T-helper 17 cell (primary cell): ENCODE measurements around the gene IL1RAPL2. TPM values are rescaled to one million over a fixed set of nuclear protein-coding genes. Genes with fewer than 3 reads are reported as not detected.

Experiments used
- ATAC-seq: fragments of 150-1000 bp; cut with Tn5 transposase; 2 replicates; pipeline ENCODE4 v1.10.0; 2021; ENCODE audit warnings: mild to moderate bottlenecking, moderate library complexity
- DNase-seq, 3 donors: peaks; one replicate each; pipeline versions ENCODE4 v3.0.0 to v3.0.0-alpha.2; 2020 to 2021
- H3K9me3 ChIP-seq: one replicate; pipeline ENCODE4 v1.7.0; 2013; ENCODE audit warnings: low read length, mild to moderate bottlenecking; ENCODE audit not compliant: control insufficient read depth, poor library complexity, severe bottlenecking
- H3K27ac Mint-ChIP-seq: one replicate; pipeline ENCODE4 v1.8.0; 2022; ENCODE audit warnings: mild to moderate bottlenecking, moderate library complexity, mixed read lengths
- H3K27me3 Mint-ChIP-seq: one replicate; pipeline ENCODE4 v1.8.0; 2022; ENCODE audit warnings: mixed read lengths
- H3K36me3 Mint-ChIP-seq: one replicate; pipeline ENCODE4 v1.8.0; 2022; ENCODE audit warnings: low read depth, mixed read lengths
- H3K4me1 Mint-ChIP-seq: one replicate; pipeline ENCODE4 v1.8.0; 2022; ENCODE audit warnings: mild to moderate bottlenecking, mixed read lengths
- H3K4me3 Mint-ChIP-seq: one replicate; pipeline ENCODE4 v1.8.0; 2022; ENCODE audit warnings: mild to moderate bottlenecking, moderate library complexity, mixed read lengths
- total RNA-seq, 4 donors: library from RNA in 2 of 4; stranded (reverse) in 2 of 4; gene quantifications; one replicate each; pipeline ENCODE4 v1.2.3 and lab custom pipeline; 2022 to 2026

IL1RAPL2 gene
- total RNA-seq, 2 donors from 2014 or later = not detected

DNA sequence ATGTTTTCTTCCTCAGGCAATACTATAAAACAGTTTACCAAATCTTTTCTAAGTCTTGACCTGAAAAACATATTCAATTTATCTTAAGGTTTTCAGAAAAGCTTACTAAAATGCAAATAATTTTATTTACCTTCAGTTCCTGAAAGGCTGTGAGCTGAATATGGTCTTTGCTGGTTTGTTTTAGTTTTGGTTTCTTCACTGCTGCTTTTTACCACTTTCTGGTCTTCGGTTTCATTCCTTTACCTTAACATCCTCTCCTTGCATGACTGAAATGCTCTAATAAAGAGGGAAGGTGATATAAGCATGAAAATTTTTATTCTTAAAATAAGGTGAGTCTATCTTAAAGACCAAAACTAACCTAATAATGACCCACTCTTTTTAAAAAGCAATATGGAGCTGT is 1159.2 kb downstream of the IL1RAPL2 start:
- H3K36me3 Mint-ChIP-seq = no peaks in the 10 kb centered on the region
- ATAC-seq (no peak), DNase-seq (no peak)
- no peaks in the 10 kb centered on the region for H3K27me3 Mint-ChIP-seq
- H3K4me3 Mint-ChIP-seq = no peak overlapping the region
- no peaks in the 10 kb centered on the region for H3K9me3 ChIP-seq
- no peaks in the 10 kb centered on the region for H3K4me1 Mint-ChIP-seq
- H3K27ac Mint-ChIP-seq = no peak overlapping the region

DNA sequence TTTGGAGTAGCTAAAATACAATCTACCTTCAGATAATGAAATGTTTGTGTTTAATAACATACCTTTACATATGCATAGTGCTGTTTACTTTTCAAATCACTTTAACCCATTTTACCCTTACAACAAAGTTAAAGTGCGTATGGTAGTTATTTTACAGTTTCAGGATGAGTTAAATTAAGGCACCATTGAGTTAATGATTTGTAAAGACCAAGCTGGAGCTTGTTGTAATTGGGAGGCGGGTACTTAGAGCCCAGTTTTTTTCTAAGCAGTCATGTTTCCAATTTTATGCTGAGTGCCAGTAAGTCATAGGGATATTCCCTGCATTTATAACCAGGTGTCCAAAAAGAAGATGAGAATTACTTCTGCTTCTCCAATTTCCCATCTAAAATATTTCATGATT is 1172.2 kb downstream of the IL1RAPL2 start:
- Mint-ChIP-seq H3K36me3 (no peaks in the 10 kb centered on the region), H3K4me1 (no peaks in the 10 kb centered on the region), H3K4me3 (no peak overlapping the region), H3K27ac (no peak overlapping the region), H3K27me3 (no peaks in the 10 kb centered on the region)
- no peak for DNase-seq
- no peaks in the 10 kb centered on the region for H3K9me3 ChIP-seq
- no peak for ATAC-seq

DNA sequence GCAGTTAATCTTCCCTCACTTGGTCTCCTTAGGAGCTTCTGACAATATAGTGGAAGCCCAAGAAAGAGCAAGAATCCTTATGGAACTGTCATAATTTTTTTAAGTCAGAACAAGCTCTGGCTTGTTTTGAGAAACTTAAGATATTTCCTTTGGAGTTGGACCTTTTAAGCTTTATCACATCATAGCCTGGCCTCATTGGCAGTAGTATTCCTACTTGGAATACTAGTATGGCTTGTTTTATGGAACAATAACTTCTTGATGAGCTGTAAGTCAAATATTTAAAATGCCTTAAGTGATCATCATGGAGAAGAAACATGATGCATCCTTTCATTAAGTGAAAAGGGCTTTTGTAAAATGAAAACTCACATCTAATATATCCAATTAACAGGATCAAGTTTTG is 1178.3 kb downstream of the IL1RAPL2 start:
- H3K27ac Mint-ChIP-seq = no peak overlapping the region
- no peak overlapping the region for H3K4me3 Mint-ChIP-seq
- no peaks in the 10 kb centered on the region for H3K9me3 ChIP-seq

DNA sequence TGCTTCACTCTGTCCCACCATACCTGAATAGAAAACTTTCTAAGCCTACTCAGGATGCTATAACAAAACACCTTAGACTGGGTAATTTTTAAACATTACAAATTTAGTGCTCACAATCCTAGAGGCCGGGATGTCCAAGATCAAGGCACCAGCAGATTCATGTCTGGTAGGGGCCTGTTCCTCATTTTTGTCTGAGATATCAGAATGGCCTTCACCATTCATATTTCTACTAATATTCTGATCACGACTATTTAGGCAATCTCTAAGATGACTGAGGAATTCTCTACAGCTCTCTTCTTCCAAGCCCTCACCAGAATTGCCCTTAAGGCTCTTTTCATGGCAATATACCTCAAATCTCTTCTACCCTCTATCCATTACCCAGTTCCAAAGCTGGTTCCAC is 1178.9 kb downstream of the IL1RAPL2 start:
- no peak overlapping the region for H3K4me3 Mint-ChIP-seq
- no peaks in the 10 kb centered on the region for H3K27me3 Mint-ChIP-seq
- no peaks in the 10 kb centered on the region for H3K9me3 ChIP-seq
- DNase-seq (no peak), ATAC-seq (no peak)
- H3K36me3 Mint-ChIP-seq = no peaks in the 10 kb centered on the region
- H3K27ac Mint-ChIP-seq = no peak overlapping the region
- no peaks in the 10 kb centered on the region for H3K4me1 Mint-ChIP-seq

More for the DNA sequence above, 1178.3 kb downstream of the IL1RAPL2 start:
- ATAC-seq = no peak
- Mint-ChIP-seq H3K27me3 (no peaks in the 10 kb centered on the region), H3K4me1 (no peaks in the 10 kb centered on the region), H3K36me3 (no peaks in the 10 kb centered on the region)
- no peak for DNase-seq

DNA sequence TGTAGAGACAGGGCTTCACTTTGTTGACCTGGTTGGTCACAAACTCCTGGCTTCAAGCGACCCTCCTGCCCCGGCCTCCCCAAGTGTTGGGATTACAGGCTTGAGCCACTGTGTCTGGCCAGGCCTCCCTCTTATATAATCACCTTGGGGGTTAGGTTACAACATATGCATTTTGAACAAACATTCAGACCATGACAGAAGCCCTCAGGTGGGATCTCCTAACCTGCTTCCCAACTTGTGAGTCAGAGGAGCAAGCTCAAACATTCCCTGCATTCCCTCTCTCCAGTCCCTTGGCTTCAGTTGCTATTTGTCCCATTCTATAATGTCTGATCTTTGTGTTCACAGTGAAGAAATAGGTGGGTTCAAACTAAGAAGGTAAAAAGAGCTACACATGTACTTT is 1179.9 kb downstream of the IL1RAPL2 start:
- H3K4me3 Mint-ChIP-seq = no peak overlapping the region
- H3K27me3 Mint-ChIP-seq = no peaks in the 10 kb centered on the region
- no peak for ATAC-seq
- no peak for DNase-seq
- no peaks in the 10 kb centered on the region for H3K9me3 ChIP-seq
- no peaks in the 10 kb centered on the region for H3K4me1 Mint-ChIP-seq
- no peak overlapping the region for H3K27ac Mint-ChIP-seq
- no peaks in the 10 kb centered on the region for H3K36me3 Mint-ChIP-seq

DNA sequence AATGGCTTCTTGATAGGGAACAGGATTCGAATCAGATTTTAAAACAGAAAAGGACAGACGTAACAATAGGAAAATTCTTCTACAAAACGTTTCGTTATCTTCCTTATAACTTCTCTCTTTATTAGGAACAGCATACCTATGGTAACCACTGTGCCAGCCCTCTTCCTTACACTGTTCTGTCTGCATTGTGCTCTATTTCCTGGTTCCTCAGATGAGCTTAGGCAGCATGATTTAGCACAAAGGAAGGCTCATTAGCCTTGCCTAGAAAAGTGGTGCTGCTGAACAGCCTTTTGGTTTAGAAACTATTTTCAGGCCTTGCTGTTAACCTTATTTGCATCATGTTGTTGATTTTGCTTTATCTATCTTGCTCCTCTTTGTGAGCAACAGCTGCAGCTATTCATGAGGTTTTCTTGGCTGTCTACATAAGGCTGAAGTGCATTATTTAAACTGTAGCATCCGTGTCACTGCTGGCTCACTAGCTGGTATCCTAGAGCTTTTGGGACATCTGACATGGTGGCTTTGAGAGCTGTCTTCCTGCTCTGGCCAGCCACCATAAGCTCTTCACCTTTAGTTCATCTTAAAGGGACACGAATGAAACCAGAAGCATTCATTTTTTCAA is 1186.4 kb downstream of the IL1RAPL2 start:
- no peaks in the 10 kb centered on the region for H3K4me1 Mint-ChIP-seq
- no peaks in the 10 kb centered on the region for H3K27me3 Mint-ChIP-seq
- ATAC-seq = no peak
- no peaks in the 10 kb centered on the region for H3K9me3 ChIP-seq
- no peak for DNase-seq
- H3K4me3 Mint-ChIP-seq = no peak overlapping the region
- H3K36me3 Mint-ChIP-seq = no peaks in the 10 kb centered on the region
- H3K27ac Mint-ChIP-seq = no peak overlapping the region

DNA sequence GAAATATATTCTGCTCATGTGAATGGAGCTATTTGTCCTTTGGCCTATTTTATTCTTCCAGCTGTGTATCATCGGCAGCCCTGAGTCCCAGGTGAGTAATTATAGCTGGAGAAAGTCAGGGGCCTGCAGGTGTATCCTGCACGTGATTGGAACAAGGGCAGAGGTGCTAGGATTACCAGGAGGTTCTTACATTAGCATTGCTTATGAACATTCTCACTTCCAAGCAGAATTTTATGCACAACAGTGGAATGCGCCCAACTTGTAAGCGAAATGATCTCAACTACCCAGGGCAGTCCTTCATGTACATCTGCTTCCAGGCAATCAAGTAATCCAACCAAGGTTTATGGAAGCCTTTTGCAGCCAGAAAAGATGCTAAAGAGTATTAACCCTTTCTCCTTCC is 1187.4 kb downstream of the IL1RAPL2 start:
- no peak overlapping the region for H3K4me3 Mint-ChIP-seq
- H3K27ac Mint-ChIP-seq = no peak overlapping the region
- H3K4me1 Mint-ChIP-seq = no peaks in the 10 kb centered on the region

DNA sequence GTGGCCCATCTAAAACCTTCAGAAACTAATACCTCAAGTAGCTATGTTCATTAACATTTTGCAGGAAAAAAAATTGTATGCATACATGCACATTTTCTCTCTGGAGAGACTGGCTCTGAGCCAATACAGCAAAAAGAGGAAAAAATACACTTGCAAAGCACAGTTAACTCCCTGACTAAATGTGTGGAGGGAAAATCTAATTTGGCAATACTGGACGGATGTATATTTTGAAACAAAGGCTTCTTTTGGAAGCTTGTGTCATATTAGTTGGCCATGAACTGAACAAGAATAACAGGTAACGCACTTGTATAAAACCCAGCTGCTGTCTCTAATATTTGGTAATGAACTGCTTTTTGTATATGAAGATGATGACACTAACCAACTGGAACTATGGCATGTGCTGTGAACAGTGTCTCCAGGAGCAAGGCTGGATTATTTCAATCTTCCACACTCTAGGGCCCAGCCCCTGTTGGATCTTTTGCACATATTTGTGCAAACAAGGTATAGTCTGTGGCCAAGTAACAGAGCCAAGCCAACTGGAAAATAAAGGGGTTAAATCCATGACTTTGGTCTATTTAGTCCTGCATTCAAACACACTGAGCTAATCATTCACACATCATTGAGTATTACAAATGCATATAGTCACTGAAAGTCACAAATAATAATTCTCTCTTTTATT is 1188.4 kb downstream of the IL1RAPL2 start:
- no peaks in the 10 kb centered on the region for H3K36me3 Mint-ChIP-seq
- no peaks in the 10 kb centered on the region for H3K4me1 Mint-ChIP-seq
- no peak overlapping the region for H3K27ac Mint-ChIP-seq
- ATAC-seq = no peak
- H3K4me3 Mint-ChIP-seq = no peak overlapping the region
- no peaks in the 10 kb centered on the region for H3K9me3 ChIP-seq
- no peaks in the 10 kb centered on the region for H3K27me3 Mint-ChIP-seq
- no peak for DNase-seq

More for the DNA sequence above, 1187.4 kb downstream of the IL1RAPL2 start:
- DNase-seq (no peak), ATAC-seq (no peak)
- H3K36me3 Mint-ChIP-seq = no peaks in the 10 kb centered on the region
- H3K27me3 Mint-ChIP-seq = no peaks in the 10 kb centered on the region
- H3K9me3 ChIP-seq = no peaks in the 10 kb centered on the region

DNA sequence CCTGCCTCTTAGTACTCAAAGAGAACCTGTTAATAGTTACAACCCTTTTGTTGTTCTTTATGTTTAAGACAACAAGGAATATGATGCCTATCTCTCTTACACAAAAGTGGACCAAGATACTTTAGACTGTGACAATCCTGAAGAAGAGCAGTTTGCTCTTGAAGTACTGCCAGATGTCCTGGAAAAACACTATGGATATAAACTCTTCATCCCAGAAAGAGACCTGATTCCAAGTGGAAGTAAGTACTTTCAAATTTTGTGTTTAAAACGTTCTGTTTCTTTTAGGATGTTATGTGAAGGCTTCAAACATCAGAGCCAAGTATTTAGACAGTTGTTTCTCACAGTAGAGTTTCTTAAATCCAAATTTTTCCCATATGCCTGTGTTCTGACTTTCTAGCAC is 1189.1 kb downstream of the IL1RAPL2 start:
- no peak overlapping the region for H3K27ac Mint-ChIP-seq
- no peaks in the 10 kb centered on the region for H3K36me3 Mint-ChIP-seq
- H3K4me3 Mint-ChIP-seq = no peak overlapping the region
- H3K27me3 Mint-ChIP-seq = no peaks in the 10 kb centered on the region
- H3K4me1 Mint-ChIP-seq = no peaks in the 10 kb centered on the region
- no peaks in the 10 kb centered on the region for H3K9me3 ChIP-seq
- no peak for DNase-seq
- no peak for ATAC-seq

DNA sequence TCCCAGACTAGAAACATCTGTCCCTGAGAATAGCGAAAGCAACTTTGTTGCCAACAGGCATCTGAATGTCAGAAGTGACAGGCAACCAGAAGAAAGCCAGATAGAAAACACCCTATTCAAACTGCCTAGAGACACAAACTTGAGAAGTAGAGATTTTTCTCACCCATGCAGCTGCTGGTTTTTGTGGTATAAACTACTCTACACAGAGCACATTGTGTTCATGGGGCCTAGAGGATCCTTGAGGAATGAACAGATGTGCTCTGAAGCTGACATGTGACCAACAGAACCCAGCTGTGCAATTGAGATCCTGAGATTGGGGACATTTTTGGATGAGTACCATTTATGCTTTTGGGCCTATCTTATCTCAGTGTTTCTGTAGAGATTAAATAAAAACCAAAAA is 1192.8 kb downstream of the IL1RAPL2 start:
- H3K9me3 ChIP-seq = no peaks in the 10 kb centered on the region
- Mint-ChIP-seq H3K4me1 (no peaks in the 10 kb centered on the region), H3K36me3 (no peaks in the 10 kb centered on the region), H3K27ac (no peak overlapping the region), H3K4me3 (no peak overlapping the region), H3K27me3 (no peaks in the 10 kb centered on the region)
- ATAC-seq (no peak), DNase-seq (no peak)

DNA sequence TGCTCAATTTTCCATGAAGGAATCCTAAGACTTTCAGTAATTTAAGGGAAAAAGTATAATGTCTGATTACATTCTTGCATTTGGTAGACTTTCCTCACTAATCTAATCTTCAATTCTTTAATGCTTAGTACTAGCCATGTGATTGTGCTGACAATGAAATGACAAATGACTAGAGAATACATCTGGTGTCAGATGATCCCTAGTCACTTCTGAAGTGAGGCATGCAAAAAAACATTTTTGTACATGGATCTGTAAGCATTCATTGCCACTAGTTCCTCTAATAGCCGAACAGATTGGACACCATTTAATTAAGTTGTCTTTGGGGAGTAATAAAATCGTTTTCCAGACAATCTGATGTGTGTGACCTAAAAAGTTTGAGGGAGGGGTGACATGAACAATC is 1193.6 kb downstream of the IL1RAPL2 start:
- Mint-ChIP-seq H3K4me1 (no peaks in the 10 kb centered on the region), H3K27ac (no peak overlapping the region), H3K4me3 (no peak overlapping the region), H3K36me3 (no peaks in the 10 kb centered on the region), H3K27me3 (no peaks in the 10 kb centered on the region)
- no peaks in the 10 kb centered on the region for H3K9me3 ChIP-seq
- ATAC-seq (no peak), DNase-seq (no peak)

DNA sequence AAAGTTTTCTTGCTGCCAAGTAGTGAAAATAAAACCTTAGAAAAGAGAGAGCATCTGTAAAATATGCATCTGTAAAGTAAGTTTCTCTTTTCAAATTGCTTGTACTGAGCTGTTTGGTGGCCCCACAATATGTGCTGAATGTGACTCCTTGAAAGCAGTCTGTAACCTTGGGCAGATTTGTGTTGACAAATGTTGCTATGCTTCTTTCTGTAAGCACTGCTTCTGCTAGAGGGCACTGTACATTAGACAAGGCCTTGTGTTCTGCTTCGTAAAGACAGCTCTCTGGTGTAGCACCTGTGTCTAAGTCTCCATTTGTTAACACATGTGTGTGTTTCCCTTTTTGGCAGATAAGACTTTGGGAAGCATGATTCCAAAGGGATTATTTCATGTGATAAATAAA is 1199.7 kb downstream of the IL1RAPL2 start:
- no peaks in the 10 kb centered on the region for H3K36me3 Mint-ChIP-seq
- ATAC-seq (no peak), DNase-seq (no peak)
- no peak overlapping the region for H3K4me3 Mint-ChIP-seq
- no peaks in the 10 kb centered on the region for H3K4me1 Mint-ChIP-seq
- H3K9me3 ChIP-seq = no peaks in the 10 kb centered on the region
- no peaks in the 10 kb centered on the region for H3K27me3 Mint-ChIP-seq
- H3K27ac Mint-ChIP-seq = no peak overlapping the region

DNA sequence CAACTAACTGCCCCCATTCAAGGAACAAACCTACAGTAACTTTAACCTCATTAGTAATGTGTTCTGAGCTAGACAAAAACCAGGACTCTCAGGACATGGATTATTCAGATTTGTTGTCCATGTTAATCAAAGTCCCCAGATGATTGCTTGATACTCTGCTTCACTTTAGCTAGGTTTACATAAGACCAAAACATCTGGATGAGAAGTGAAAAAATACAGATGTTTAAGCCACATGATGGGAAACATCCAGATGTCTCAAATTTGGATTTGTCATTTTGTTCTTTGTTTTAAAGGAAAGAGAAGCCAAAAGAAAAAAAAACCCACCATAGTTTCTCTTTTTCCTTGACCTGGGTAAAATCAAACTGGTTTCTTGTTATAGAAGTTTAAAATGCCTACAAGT is 1207.8 kb downstream of the IL1RAPL2 start:
- no peaks in the 10 kb centered on the region for H3K36me3 Mint-ChIP-seq
- no peaks in the 10 kb centered on the region for H3K4me1 Mint-ChIP-seq
- no peak for ATAC-seq
- H3K27me3 Mint-ChIP-seq = no peaks in the 10 kb centered on the region
- no peaks in the 10 kb centered on the region for H3K9me3 ChIP-seq
- no peak overlapping the region for H3K27ac Mint-ChIP-seq
- no peak overlapping the region for H3K4me3 Mint-ChIP-seq
- no peak for DNase-seq

DNA sequence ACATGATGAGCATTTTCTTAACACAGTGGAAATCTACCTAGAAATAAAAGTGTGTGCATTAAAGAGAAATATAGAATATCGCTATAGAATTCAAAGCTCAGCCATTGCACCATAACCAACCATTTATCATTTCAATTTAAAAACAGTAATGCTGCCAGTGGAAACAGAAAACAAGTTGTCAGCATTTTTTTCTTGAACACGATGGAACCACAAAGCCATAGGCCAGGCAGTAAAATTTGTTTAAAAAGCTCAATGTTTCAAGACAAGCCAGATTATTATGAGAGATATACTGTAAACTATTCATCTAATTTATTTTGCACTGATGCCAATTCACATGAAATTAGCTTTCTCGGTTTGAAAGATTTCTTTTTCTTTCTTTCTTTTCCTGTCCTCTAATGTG is 1209.7 kb downstream of the IL1RAPL2 start:
- DNase-seq = no peak
- no peak overlapping the region for H3K27ac Mint-ChIP-seq
- H3K27me3 Mint-ChIP-seq = no peaks in the 10 kb centered on the region
- H3K4me1 Mint-ChIP-seq = no peaks in the 10 kb centered on the region
- H3K36me3 Mint-ChIP-seq = no peaks in the 10 kb centered on the region
- ATAC-seq = no peak
- H3K4me3 Mint-ChIP-seq = no peak overlapping the region
- H3K9me3 ChIP-seq = no peaks in the 10 kb centered on the region
